HepG2 (cell line): ENCODE measurements around the gene CSNK2A1. TPM values are rescaled to one million over a fixed set of nuclear protein-coding genes. Genes with fewer than 3 reads are reported as not detected.

Source experiments
- ATAC-seq: fragments of 200-7000 bp; cut with Tn5 transposase; 3 replicates; pipeline ENCODE4 v1.9.1; 2020; ENCODE audit warnings: mild to moderate bottlenecking, moderate library complexity
- BruUV-seq: library from RNA; stranded (reverse); fragments of 400-500 nt; replicated peaks from 2 replicates; lab custom pipeline; 2021; lab: Mats Ljungman, UMichigan
- CTCF ChIA-PET: fragments of 300-600 bp; formaldehyde crosslinking; extraction: SDS; loops from one replicate; lab custom pipeline; 2021; ENCODE audit warnings: low total read pairs, inconsistent platforms, low intra/inter-chr PET ratio; lab: Yijun Ruan, JAX
- POLR2A ChIA-PET: fragments of 350-600 bp; sonication (Branson Sonifier 250); formaldehyde crosslinking; loops from one replicate; lab custom pipeline; 2020; ENCODE audit warnings: antibody characterized with exemption, inconsistent platforms; lab: Yijun Ruan, JAX
- DNase-seq: peaks from one replicate; pipeline ENCODE4 v3.0.0-alpha.2; 2015; ENCODE audit warnings: low spot score
- FAIRE-seq: peaks from 3 replicates; lab custom pipeline; 2011; peaks lifted over from hg19 to GRCh38; lab: Jason Lieb, UNC
- H2AFZ ChIP-seq: one replicate; pipeline ENCODE4 v1.6.1; 2011; ENCODE audit warnings: low read length, inconsistent platforms
- H3K27ac ChIP-seq: fragments of 300-600 bp; 3 replicates; pipeline ENCODE4 v1.8.0; 2011; ENCODE audit warnings: mixed run types, mild to moderate bottlenecking, mixed read lengths, low read length, inconsistent platforms; ENCODE audit not compliant: insufficient read depth; ENCODE audit errors: extremely low read length
- H3K27me3 ChIP-seq, 2 experiments: fragments of 200-600 bp in 1 of 2; 2 replicates in 1 of 2; 3 replicates in 1 of 2; pipeline versions ENCODE4 v1.6.0 to v1.8.0; 2011; ENCODE audit warnings: low read length in 2 of 2, mild to moderate bottlenecking in 2 of 2, moderate library complexity in 2 of 2, inconsistent platforms in 1 of 2; ENCODE audit not compliant: insufficient read depth in 2 of 2, control insufficient read depth in 1 of 2
- H3K36me3 ChIP-seq, 2 experiments: fragments of 200-600 bp in 1 of 2; replicated peaks in 1 of 2; 2 replicates in 1 of 2; 3 replicates in 1 of 2; pipeline versions ENCODE4 v1.5.1 to v1.8.0; 2011; ENCODE audit warnings: low read length in 2 of 2, inconsistent platforms in 1 of 2; ENCODE audit not compliant: insufficient read depth in 2 of 2, control insufficient read depth in 1 of 2
- H3K4me1 ChIP-seq: 2 replicates; pipeline ENCODE4 v1.5.1; 2012; ENCODE audit warnings: low read length, inconsistent platforms; ENCODE audit not compliant: insufficient read depth
- H3K4me2 ChIP-seq: 2 replicates; pipeline ENCODE4 v1.6.0; 2011; ENCODE audit warnings: low read depth, low read length, inconsistent platforms
- H3K4me3 ChIP-seq, 3 experiments: fragments of 200-600 bp in 1 of 3; sonication (generic), shearing (Covaris generic) in 1 of 3; replicated peaks in 1 of 3; 2 replicates each; pipeline ENCODE4 v1.5.1; 2011 to 2016; ENCODE audit warnings: low read length in 3 of 3, inconsistent platforms in 2 of 3, low read depth in 2 of 3, mild to moderate bottlenecking in 2 of 3, control low read depth in 1 of 3, mixed read lengths in 1 of 3; ENCODE audit not compliant: insufficient read depth in 1 of 3
- H3K79me2 ChIP-seq: one replicate; pipeline ENCODE4 v1.6.1; 2011; ENCODE audit warnings: low read length, inconsistent platforms; ENCODE audit not compliant: insufficient read depth
- H3K9ac ChIP-seq: 2 replicates; pipeline ENCODE4 v1.6.0; 2011; ENCODE audit warnings: mild to moderate bottlenecking, low read depth, low read length, inconsistent platforms; ENCODE audit not compliant: insufficient read depth
- H3K9me3 ChIP-seq: 2 replicates; pipeline ENCODE4 v1.5.1; 2012; ENCODE audit warnings: mild to moderate bottlenecking, low read length
- H4K20me1 ChIP-seq: 2 replicates; pipeline ENCODE4 v1.6.0; 2011; ENCODE audit warnings: inconsistent platforms, mild to moderate bottlenecking, low read length, moderate library complexity; ENCODE audit not compliant: insufficient read depth
- E2F2 ChIP-seq: sonication (generic); formaldehyde crosslinking; IDR thresholded peaks from 2 replicates; pipeline ENCODE4 v1.4.0; 2020; ENCODE audit warnings: missing genetic modification reagents, borderline replicate concordance
- EZH2 ChIP-seq: conservative IDR thresholded peaks from 2 replicates; pipeline ENCODE4 v1.6.1; 2012; ENCODE audit warnings: mild to moderate bottlenecking, low read depth, low read length, moderate library complexity
- HNF1A ChIP-seq, 2 experiments: sonication (generic) in 1 of 2; formaldehyde crosslinking in 1 of 2; IDR thresholded peaks; 2 replicates each; pipeline versions ENCODE4 v1.4.0 to v1.6.1; 2016 to 2020; ENCODE audit warnings: borderline replicate concordance in 1 of 2, low read depth in 1 of 2, mild to moderate bottlenecking in 1 of 2, missing genetic modification reagents in 1 of 2
- HOXA9 ChIP-seq: sonication (generic); formaldehyde crosslinking; IDR thresholded peaks from 2 replicates; pipeline ENCODE4 v1.8.1; 2022; ENCODE audit warnings: missing genetic modification reagents, mild to moderate bottlenecking, moderate library complexity, borderline replicate concordance
- KDM1A ChIP-seq: IDR thresholded peaks from 2 replicates; pipeline ENCODE4 v1.6.1; 2016; ENCODE audit warnings: missing compliant biosample characterization
- NKX3-1 ChIP-seq: sonication (generic); formaldehyde crosslinking; IDR thresholded peaks from 2 replicates; pipeline ENCODE4 v1.5.0; 2020; ENCODE audit warnings: missing genetic modification reagents
- NR2C2 ChIP-seq: sonication (generic); formaldehyde crosslinking; IDR thresholded peaks from 2 replicates; pipeline ENCODE4 v1.4.0; 2020; ENCODE audit warnings: missing genetic modification reagents, mild to moderate bottlenecking, moderate library complexity, borderline replicate concordance
- PREB ChIP-seq: sonication (generic); formaldehyde crosslinking; IDR thresholded peaks from 2 replicates; pipeline ENCODE4 v1.4.0; 2020; ENCODE audit warnings: missing genetic modification reagents
- TRIM24 ChIP-seq: sonication (generic); formaldehyde crosslinking; IDR thresholded peaks from 2 replicates; pipeline ENCODE4 v1.8.0; 2022; ENCODE audit warnings: mild to moderate bottlenecking, missing genetic modification reagents
- ZBTB46 ChIP-seq: sonication (generic); formaldehyde crosslinking; IDR thresholded peaks from 2 replicates; pipeline ENCODE4 v1.4.0; 2020; ENCODE audit warnings: mild to moderate bottlenecking, missing genetic modification reagents, borderline replicate concordance
- ZNF292 ChIP-seq: sonication (generic); formaldehyde crosslinking; IDR thresholded peaks from 2 replicates; pipeline ENCODE4 v1.8.1; 2022; ENCODE audit warnings: mild to moderate bottlenecking, low read depth, missing genetic modification reagents, borderline replicate concordance
- ZNF616 ChIP-seq: sonication (generic); formaldehyde crosslinking; IDR thresholded peaks from 2 replicates; pipeline ENCODE4 v1.5.0; 2020; ENCODE audit warnings: low read depth, mild to moderate bottlenecking, missing genetic modification reagents
- WGBS: methylation state at CpG from one replicate; pipeline ENCODE4 v1.1.6; 2017; ENCODE audit warnings: low lambda C conversion rate; 5-methylcytosine and 5-hydroxymethylcytosine counted together
- in situ Hi-C: cut with HindIII; loops from 2 replicates; pipeline ENCODE4 v1.10.0; 2017; ENCODE audit warnings: low pct_unique_long_range_greater_than_20kb; ENCODE audit not compliant: extremely low pct_ligation_motif_present
- intact Hi-C: fragments of 100-400 bp; cut with micrococcal nuclease; formaldehyde crosslinking; loops from one replicate; pipeline ENCODE4 v1.10.0; 2022; ENCODE audit not compliant: unreplicated experiment
- polyA plus RNA-seq, 8 experiments: library from polyadenylated mRNA; depleted of rRNA in 3 of 8; stranded (reverse) in 7 of 8; unstranded in 1 of 8; fragments of >200 nt; fragmentation: Illumina TruSeq in 4 of 8; extraction: Trizol in 4 of 8; gene quantifications; 2 replicates each; pipeline versions ENCODE4 v1.2.1 to v1.2.3, GENCODE V29; 2011 to 2016; ENCODE audit warnings: low read depth in 4 of 8, missing spikeins in 1 of 8, mixed read lengths in 1 of 8; ENCODE audit not compliant: insufficient read depth in 1 of 8
- total RNA-seq, 5 experiments: library from RNA; depleted of rRNA; stranded (reverse); fragments of >200 nt; fragmentation: Illumina TruSeq; extraction: Trizol; gene quantifications; 2 replicates each; pipeline ENCODE4 v1.2.3, GENCODE V29; 2016; ENCODE audit warnings: low read depth in 1 of 5

Gene CSNK2A1
- total and polyA plus RNA-seq, 2 of the 13 experiments (the other 11 are each of a cell fraction or from before 2014, with no cell fraction given): 153 to 231 TPM

GRCh38 chr20:462199-462991 lies 81.2 kb downstream of the CSNK2A1 start, which contains the start of gene TBC1D20:
Gene TBC1D20 (minus strand): TSS chr20:462533. CDS start chr20:462405, 128 bp downstream.
- intact Hi-C loops: loop anchor here (1.0 kb wide), 1 partner anchor 17 kb away; no protein-coding TSS in a partner anchor
- Histone ChIP-seq H3K27ac (peak within 1 kb of the TSS; percentile 75), H3K27me3 (no peaks in the 10 kb centered on the region; a peak in 2 of 5 replicates), H3K36me3 (no peaks in the 10 kb centered on the region), H3K4me2 (peak within 1 kb of the TSS; percentile 92), H2AFZ (peak within 1 kb of the TSS; percentile 73), H3K9me3 (peaks cover 7% of the 10 kb centered on the region), H3K4me3 (peak within 1 kb of the TSS; percentile 81 to 96 (median 91)), H4K20me1 (peaks cover 33% of the 10 kb centered on the region), H3K9ac (peak within 1 kb of the TSS; percentile 86), H3K79me2 (peaks cover 48% of the 10 kb centered on the region), H3K4me1 (peaks cover 41% of the 10 kb centered on the region)
- no TSS peak for BruUV-seq
- peak; percentile 95 for ATAC-seq
- in situ Hi-C loops: no loop called here
- peak; percentile 87 for DNase-seq
- FAIRE-seq: peak; percentile 62
- 6% methylated on average over 37 of the region's 80 CpGs for WGBS
- POLR2A ChIA-PET: interaction anchor here (0.6 to 3.0 kb wide), 14 partner anchors 10 to 115 kb away, joined by 3 to 13 read pairs (median 4); partner anchors contain the start of gene TRIB3
- CTCF ChIA-PET: interaction anchor here (1.1 kb wide), 1 partner anchor 17 kb away, joined by 5 read pairs; no protein-coding TSS in a partner anchor
- TF ChIP-seq HOXA9 (CRISPR knock-in tag) (no peak), HNF1A (IDR thresholded peaks at IDR 0.05; ENCODE audit: low read depth) (no peak), HNF1A (CRISPR knock-in tag; IDR thresholded peaks at IDR 0.05; ENCODE audit: borderline replicate concordance) (no peak), EZH2 (no peak), ZBTB46 (no peak), PREB (CRISPR knock-in tag) (no peak), ZNF292 (CRISPR knock-in tag) (no peak), TRIM24 (CRISPR knock-in tag) (no peak), ZNF616 (CRISPR knock-in tag) (no peak), E2F2 (no peak), NKX3-1 (CRISPR knock-in tag) (no peak), KDM1A (CRISPR knock-in tag) (peak; percentile 49; the same call in 1 of the 2 replicates), NR2C2 (CRISPR knock-in tag) (peak; percentile 48; the same call in 1 of the 2 replicates)
